ENCODE data around the gene PIP5K1C. TPM values are rescaled to one million over a fixed set of nuclear protein-coding genes. Genes with fewer than 3 reads are reported as not detected.

PIP5K1C gene
- total RNA-seq, 4 donors from 2014 or later = 12.0 to 25.3 (median 15.2) TPM

- TF ChIP-seq, protein P1, sequence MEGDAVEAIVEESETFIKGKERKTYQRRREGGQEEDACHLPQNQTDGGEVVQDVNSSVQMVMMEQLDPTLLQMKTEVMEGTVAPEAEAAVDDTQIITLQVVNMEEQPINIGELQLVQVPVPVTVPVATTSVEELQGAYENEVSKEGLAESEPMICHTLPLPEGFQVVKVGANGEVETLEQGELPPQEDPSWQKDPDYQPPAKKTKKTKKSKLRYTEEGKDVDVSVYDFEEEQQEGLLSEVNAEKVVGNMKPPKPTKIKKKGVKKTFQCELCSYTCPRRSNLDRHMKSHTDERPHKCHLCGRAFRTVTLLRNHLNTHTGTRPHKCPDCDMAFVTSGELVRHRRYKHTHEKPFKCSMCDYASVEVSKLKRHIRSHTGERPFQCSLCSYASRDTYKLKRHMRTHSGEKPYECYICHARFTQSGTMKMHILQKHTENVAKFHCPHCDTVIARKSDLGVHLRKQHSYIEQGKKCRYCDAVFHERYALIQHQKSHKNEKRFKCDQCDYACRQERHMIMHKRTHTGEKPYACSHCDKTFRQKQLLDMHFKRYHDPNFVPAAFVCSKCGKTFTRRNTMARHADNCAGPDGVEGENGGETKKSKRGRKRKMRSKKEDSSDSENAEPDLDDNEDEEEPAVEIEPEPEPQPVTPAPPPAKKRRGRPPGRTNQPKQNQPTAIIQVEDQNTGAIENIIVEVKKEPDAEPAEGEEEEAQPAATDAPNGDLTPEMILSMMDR (IDR thresholded peaks at IDR 0.05) = no peak
- TF ChIP-seq POLR2A (IDR thresholded peaks at IDR 0.05) = no peak
- intact Hi-C loops (cut with DNase I) = loop anchor here (10.0 kb wide), 1 partner anchor 163 kb away; no protein-coding TSS in a partner anchor
- no peak for DNase-seq
- peaks cover 0 to 7% (median 0%) of the 10 kb centered on the region in 4 donors for H3K27me3 ChIP-seq
- no peaks in the 10 kb centered on the region for H3K36me3 ChIP-seq
- H3K4me1 ChIP-seq = peaks cover 13 to 49% (median 15%) of the 10 kb centered on the region in 3 donors
- WGBS, 2 donors = 88 to 90% methylated on average over 4 to 7 of the region's 12 CpGs
- H3K27ac ChIP-seq = peak overlapping the region in 1 of 4 donors; percentile 80
- H3K4me3 ChIP-seq = peak overlapping the region in 2 of 4 donors; percentile 48 to 49
- H3K9me3 ChIP-seq = no peaks in the 10 kb centered on the region
Measured at GRCh38 chr19:3707868-3708206, 7.6 kb upstream of the PIP5K1C start.

GRCh38 chr19:3701200-3701599, 932 bp upstream of the PIP5K1C start:
- H3K27me3 ChIP-seq = no peaks in the 10 kb centered on the region
- intact Hi-C loops (cut with DNase I) = loop anchor here (5.0 to 10.0 kb wide), 2 partner anchors 34 to 156 kb away; no protein-coding TSS in a partner anchor

DNA sequence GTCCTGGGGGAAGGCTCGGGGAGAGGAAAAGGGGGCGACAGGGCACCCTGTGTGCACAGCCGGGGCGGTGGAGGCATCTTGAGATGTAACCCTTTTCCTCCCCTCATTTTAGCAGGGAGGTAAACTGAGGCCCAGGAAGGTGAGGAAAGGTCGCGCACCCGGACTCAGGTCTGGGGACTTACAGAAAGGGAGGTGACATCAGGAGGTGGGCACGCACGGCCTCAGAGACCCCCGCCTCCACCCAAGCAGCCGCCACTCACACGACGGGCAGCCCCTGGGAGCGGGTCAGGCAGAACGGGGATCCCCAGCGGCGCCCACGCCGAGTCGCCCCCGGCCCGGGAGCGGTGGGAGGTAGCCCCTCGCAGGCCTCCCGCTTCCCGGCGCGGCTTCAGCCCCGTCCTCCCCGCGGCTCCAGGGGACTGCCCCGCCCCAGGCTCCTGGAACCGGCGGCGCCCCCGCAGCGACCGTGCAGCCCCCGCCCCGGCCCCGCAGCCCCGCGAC, 477 bp downstream of the PIP5K1C start:
- Histone ChIP-seq H3K36me3 (peaks cover 0 to 14% (median 0%) of the 10 kb centered on the region in 3 donors), H3K27ac (peak overlapping the region; percentile 85 to 94 (median 89)), H3K4me3 (peak overlapping the region; percentile 79 to 98 (median 96)), H3K9me3 (no peaks in the 10 kb centered on the region), H3K4me1 (peaks cover 17 to 40% (median 18%) of the 10 kb centered on the region in 3 donors), H3K27me3 (no peaks in the 10 kb centered on the region)
- DNase-seq = no peak
- WGBS, 2 donors = 0% methylated on average over 1 of the region's 43 CpGs
- TF ChIP-seq, protein P1 (IDR thresholded peaks at IDR 0.05) = no peak
- TF ChIP-seq POLR2A (IDR thresholded peaks at IDR 0.05) = no peak
- intact Hi-C loops (cut with DNase I) = loop anchor here (5.0 to 10.0 kb wide), 2 partner anchors 32 to 155 kb away; no protein-coding TSS in a partner anchor

More at GRCh38 chr19:3701200-3701599, 932 bp upstream of the PIP5K1C start:
- H3K36me3 ChIP-seq = peaks cover 0 to under 1% (median 0%) of the 10 kb centered on the region in 3 donors
- H3K4me3 ChIP-seq = no peak overlapping the region
- WGBS, 2 donors = 11 to 13% methylated on average over 1 of the region's 1 CpG
- DNase-seq = no peak
- no peak for TF ChIP-seq POLR2A (IDR thresholded peaks at IDR 0.05)
- TF ChIP-seq, protein P1 (IDR thresholded peaks at IDR 0.05) = no peak
- no peak overlapping the region for H3K27ac ChIP-seq
- H3K4me1 ChIP-seq = peaks cover 17 to 45% (median 18%) of the 10 kb centered on the region in 3 donors
- no peaks in the 10 kb centered on the region for H3K9me3 ChIP-seq

DNA sequence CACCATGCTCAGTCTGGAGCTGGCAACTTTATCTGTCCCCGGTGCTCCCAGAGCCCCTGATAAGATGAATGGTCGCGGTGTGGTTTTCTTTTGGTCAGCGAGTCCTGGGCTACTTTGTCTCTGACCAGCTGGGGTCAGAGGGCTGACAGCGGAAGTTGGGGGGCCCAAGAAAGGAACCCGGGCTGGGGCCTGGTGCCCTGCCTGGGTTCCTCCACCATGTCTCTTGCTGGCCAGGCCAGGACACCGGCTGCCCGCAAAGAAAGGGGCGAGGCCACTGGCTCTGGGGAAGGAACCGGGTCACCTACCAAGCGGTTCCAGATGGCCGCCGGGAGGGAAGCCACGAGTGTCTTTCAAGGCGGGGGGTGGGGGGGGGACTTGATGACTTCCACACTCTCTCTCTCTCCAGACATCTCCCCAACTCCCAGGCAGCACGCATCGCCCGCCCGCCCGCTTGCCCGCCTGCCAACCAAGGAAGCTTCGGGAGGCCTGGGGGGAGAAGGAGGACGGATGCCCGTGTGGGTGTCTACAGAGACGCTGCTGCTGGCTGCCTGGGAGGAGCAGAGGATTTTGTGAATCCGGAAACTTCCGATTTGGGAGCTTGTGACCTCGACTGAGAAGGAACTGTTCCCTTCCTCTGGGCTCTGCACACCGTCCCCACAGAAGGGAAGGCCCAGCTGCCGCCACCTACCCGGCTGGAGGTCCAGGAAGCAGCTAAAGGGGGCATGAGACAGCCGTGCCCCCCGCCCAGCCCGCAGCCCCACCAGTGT, 1.1 kb downstream of the PIP5K1C start:
- Histone ChIP-seq H3K4me3 (peak overlapping the region; percentile 79 to 98 (median 96)), H3K4me1 (peaks cover 17 to 44% (median 18%) of the 10 kb centered on the region in 3 donors), H3K27ac (peak overlapping the region; percentile 85 to 94 (median 89)), H3K36me3 (peaks cover 0 to 20% (median 0%) of the 10 kb centered on the region in 3 donors), H3K9me3 (no peaks in the 10 kb centered on the region), H3K27me3 (no peaks in the 10 kb centered on the region)
- no peak for DNase-seq
- WGBS, 2 donors = 0 to 11% methylated on average over 12 to 19 of the region's 34 CpGs
- peak in 1 of 4 donors; percentile 39 for TF ChIP-seq POLR2A (IDR thresholded peaks at IDR 0.05)
- TF ChIP-seq, protein P1 (IDR thresholded peaks at IDR 0.05) = no peak
- intact Hi-C loops (cut with DNase I) = no loop called here

Measured in esophagus squamous epithelium (tissue), 5 donors.